Activated CD4-positive, alpha-beta memory T cell treated with anti-CD3 and anti-CD28 coated beads for 36 hours (primary cell): ENCODE results near the gene SIAH1. TPM values are rescaled to one million over a fixed set of nuclear protein-coding genes. Genes with fewer than 3 reads are reported as not detected.
"Not testable (repeated sequence)": the region's sequence is repeated elsewhere in the genome, so short reads cannot be mapped to it uniquely, and the experiment has no call there.

Experiments used
- CTCF ChIA-PET: fragments of 350-600 bp; sonication (Branson Sonifier 250); formaldehyde crosslinking; loops from one replicate; lab custom pipeline; 2021; ENCODE audit warnings: antibody characterized with exemption, inconsistent platforms; lab: Charles Lee
- POLR2A ChIA-PET: fragments of 350-600 bp; sonication (Branson Sonifier 250); formaldehyde crosslinking; loops from one replicate; lab custom pipeline; 2021; ENCODE audit warnings: antibody characterized with exemption; lab: Charles Lee
- DNase-seq: peaks from one replicate; pipeline ENCODE4 v3.0.0-alpha.2; 2020
- H3K27ac Mint-ChIP-seq: one replicate; pipeline ENCODE4 v1.8.0; 2021; ENCODE audit warnings: mixed read lengths
- H3K27me3 Mint-ChIP-seq: one replicate; pipeline ENCODE4 v1.8.0; 2021; ENCODE audit warnings: mixed read lengths
- H3K36me3 Mint-ChIP-seq: one replicate; pipeline ENCODE4 v1.8.0; 2021; ENCODE audit warnings: mixed read lengths
- H3K4me1 Mint-ChIP-seq: one replicate; pipeline ENCODE4 v1.8.0; 2021; ENCODE audit warnings: low read depth, mixed read lengths
- H3K4me3 Mint-ChIP-seq: one replicate; pipeline ENCODE4 v1.8.0; 2021; ENCODE audit warnings: mild to moderate bottlenecking, mixed read lengths
- H3K9me3 Mint-ChIP-seq: one replicate; pipeline ENCODE4 v1.8.0; 2021; ENCODE audit warnings: mixed read lengths
- intact Hi-C: fragments of 100-400 bp; cut with micrococcal nuclease; formaldehyde crosslinking; loops from one replicate; pipeline ENCODE4 v1.15.1; 2023
- total RNA-seq, 2 experiments: library from RNA; stranded (reverse); gene quantifications; one replicate each; pipeline ENCODE4 v1.2.3, GENCODE V29; 2021

SIAH1 gene
- total RNA-seq, 2 experiments from 2014 or later, result 13.0 to 13.8 TPM

DNA sequence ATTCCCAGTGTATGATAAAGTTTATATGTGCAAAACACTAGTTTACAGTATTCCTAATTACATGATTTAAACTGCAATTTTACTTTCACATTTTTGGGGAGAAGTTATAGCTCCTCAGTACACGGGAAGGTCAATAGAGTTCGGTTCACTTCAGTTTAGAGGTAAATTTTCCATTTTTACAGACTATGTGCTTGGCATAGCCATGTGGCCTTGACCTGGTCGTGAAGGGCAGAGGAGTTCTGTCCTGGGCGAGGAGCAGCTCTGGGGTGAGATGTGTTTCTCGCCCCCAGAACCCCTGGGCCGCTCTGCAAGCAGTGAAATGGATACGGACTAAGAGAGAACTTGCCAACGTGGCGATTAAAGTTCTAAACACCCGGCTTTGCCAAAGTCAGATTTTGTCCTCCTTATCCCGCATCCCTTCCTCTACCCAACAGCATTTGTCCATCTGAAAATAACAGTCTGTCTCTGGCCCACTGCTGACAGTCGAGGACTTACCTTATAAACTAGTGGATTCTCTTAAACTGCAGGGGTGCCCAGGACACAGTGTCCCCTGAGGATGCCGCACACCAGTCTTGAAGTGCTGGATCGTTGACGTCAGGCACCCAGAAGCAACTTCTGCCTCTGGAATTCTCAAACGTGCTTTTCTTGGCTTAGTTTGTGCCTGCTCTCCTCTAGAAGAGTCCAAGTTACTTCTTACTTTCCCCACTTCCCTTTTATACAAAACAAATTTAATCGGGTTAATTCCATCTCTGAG, 1.5 kb upstream of the SIAH1 start:
- Mint-ChIP-seq H3K27ac (no peak overlapping the region), H3K4me1 (peaks cover 10% of the 10 kb centered on the region), H3K4me3 (no peak overlapping the region), H3K36me3 (peaks cover 4% of the 10 kb centered on the region), H3K27me3 (no peaks in the 10 kb centered on the region), H3K9me3 (no peaks in the 10 kb centered on the region)
- DNase-seq, result no peak
- POLR2A ChIA-PET, result no interaction called here
- intact Hi-C loops, result loop anchor here (5.0 kb wide), 1 partner anchor 34 kb away; no protein-coding TSS in a partner anchor
- CTCF ChIA-PET, result interaction anchor here (3.3 kb wide), 1 partner anchor 236 kb away, joined by 8 read pairs; no protein-coding TSS in a partner anchor

DNA sequence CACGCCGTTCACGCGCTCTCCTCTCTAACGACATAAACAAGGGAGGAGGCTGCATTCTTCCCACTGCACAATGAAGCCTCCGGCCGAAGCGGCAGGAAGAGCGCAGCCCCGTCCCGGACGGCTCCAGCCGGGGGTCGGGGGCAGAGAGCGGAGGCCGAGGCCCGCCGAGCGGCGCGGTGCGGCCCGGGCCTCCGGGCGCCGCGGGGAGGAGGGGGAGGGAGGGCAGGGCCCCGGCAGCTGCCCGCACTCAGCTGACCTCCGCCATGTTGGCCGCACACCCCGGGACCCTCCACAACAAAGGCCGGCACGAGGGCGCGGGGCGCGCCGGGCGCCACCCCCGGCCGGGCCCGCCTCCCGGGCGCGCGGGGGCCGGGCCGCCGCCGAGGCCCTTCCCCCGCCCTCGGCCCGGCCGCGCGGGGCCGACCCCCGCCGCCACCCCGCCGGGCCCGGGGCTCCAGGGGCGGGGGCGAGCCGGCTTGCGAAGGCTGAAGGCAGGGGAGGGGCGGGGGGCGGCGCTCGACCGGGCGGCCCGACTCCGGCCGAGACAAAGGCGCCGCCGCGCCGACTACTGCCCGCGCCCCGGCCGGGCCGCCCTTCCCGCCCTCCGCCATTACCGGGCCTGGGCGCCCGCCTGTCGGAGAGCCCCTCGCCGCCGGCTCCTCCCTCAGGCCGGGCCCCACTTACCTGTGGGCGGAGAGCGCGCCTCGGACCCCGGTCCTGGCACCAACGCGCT, 527 bp downstream of the SIAH1 start:
- Mint-ChIP-seq H3K27me3 (no peaks in the 10 kb centered on the region), H3K4me1 (peaks cover 23% of the 10 kb centered on the region), H3K4me3 (peak overlapping the region; percentile 92), H3K36me3 (peaks cover 4% of the 10 kb centered on the region), H3K9me3 (no peaks in the 10 kb centered on the region), H3K27ac (peak overlapping the region; percentile 83)
- ChIA-PET CTCF (interaction anchor here (0.9 to 3.5 kb wide), 2 partner anchors 19 to 239 kb away, joined by 3 to 22 read pairs; no protein-coding TSS in a partner anchor), POLR2A (interaction anchor here (0.5 to 3.1 kb wide), 8 partner anchors 10 to 1411 kb away, joined by 3 to 29 read pairs (median 5); partner anchors contain the start of gene DNAJA2)
- intact Hi-C loops, result loop anchor here (1.0 to 5.0 kb wide), 2 partner anchors 18 to 32 kb away; no protein-coding TSS in a partner anchor
- DNase-seq, result peak; percentile 36

DNA sequence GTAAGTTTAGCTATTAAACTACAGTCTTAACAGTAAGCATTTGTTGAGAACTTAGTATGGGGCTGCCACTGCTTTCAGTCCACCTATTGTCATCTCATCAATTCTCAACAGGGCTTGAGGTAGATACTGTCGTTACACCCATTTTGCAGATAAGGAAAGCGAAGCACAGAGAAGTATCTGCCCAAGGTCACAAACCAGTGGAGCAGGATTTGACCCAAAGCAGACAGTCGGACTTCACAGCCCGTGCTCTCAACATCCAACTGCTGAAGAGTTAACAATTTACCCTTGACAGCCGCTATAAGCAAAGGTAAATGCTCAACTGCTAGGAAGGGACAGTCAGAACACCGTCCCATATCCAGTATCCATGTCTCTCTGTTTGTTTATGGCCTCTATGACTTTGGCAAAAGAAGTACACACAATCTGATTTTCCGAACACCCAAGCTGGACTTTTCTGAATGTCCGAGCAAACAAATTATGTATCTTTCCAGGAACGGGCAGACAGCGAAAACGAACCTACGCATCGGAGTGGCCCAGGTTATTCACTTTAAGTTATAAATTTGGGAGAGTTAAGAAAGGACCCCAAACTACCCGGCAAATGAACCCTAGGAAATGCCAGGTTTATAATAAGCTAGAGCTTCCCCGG, 1.2 kb downstream of the SIAH1 start:
- ChIA-PET CTCF (interaction anchor here (0.9 to 3.5 kb wide), 2 partner anchors 29 to 239 kb away, joined by 3 to 22 read pairs; no protein-coding TSS in a partner anchor), POLR2A (interaction anchor here (0.5 to 3.1 kb wide), 4 partner anchors 10 to 239 kb away, joined by 3 to 29 read pairs (median 4); no protein-coding TSS in a partner anchor)
- H3K9me3 Mint-ChIP-seq, result no peaks in the 10 kb centered on the region

GRCh38 chr16:48383009-48383876, 2.0 kb downstream of the SIAH1 start:
- Mint-ChIP-seq H3K27me3 (no peaks in the 10 kb centered on the region), H3K9me3 (no peaks in the 10 kb centered on the region), H3K27ac (peak overlapping the region; percentile 83), H3K4me1 (peaks cover 38% of the 10 kb centered on the region), H3K4me3 (peak overlapping the region; percentile 92), H3K36me3 (peaks cover 4% of the 10 kb centered on the region)
- DNase-seq, result no peak
- intact Hi-C loops, result no loop called here
- ChIA-PET CTCF (interaction anchor here (0.9 to 3.5 kb wide), 2 partner anchors 28 to 240 kb away, joined by 3 to 22 read pairs; no protein-coding TSS in a partner anchor), POLR2A (interaction anchor here (3.1 kb wide), 1 partner anchor 16 kb away, joined by 29 read pairs; no protein-coding TSS in a partner anchor)

More for the DNA sequence above, 1.2 kb downstream of the SIAH1 start:
- Mint-ChIP-seq H3K4me3 (peak overlapping the region; percentile 92), H3K27me3 (no peaks in the 10 kb centered on the region), H3K36me3 (peaks cover 4% of the 10 kb centered on the region), H3K4me1 (peaks cover 30% of the 10 kb centered on the region), H3K27ac (peak overlapping the region; percentile 83)
- DNase-seq, result no peak
- intact Hi-C loops, result loop anchor here (1.0 kb wide), 1 partner anchor 18 kb away; no protein-coding TSS in a partner anchor

GRCh38 chr16:48382131-48382530, 3.1 kb downstream of the SIAH1 start:
- peaks cover 4% of the 10 kb centered on the region for H3K36me3 Mint-ChIP-seq
- H3K9me3 Mint-ChIP-seq, result no peaks in the 10 kb centered on the region
- intact Hi-C loops, result no loop called here
- peaks cover 40% of the 10 kb centered on the region for H3K4me1 Mint-ChIP-seq
- ChIA-PET POLR2A (no interaction called here), CTCF (no interaction called here)
- no peak overlapping the region for H3K27ac Mint-ChIP-seq
- no peak overlapping the region for H3K4me3 Mint-ChIP-seq
- H3K27me3 Mint-ChIP-seq, result no peaks in the 10 kb centered on the region
- no peak for DNase-seq

GRCh38 chr16:48381201-48381600, 4.0 kb downstream of the SIAH1 start:
- H3K4me1 Mint-ChIP-seq, result peaks cover 43% of the 10 kb centered on the region
- H3K4me3 Mint-ChIP-seq, result no peak overlapping the region
- CTCF ChIA-PET, result no interaction called here
- peaks cover 4% of the 10 kb centered on the region for H3K36me3 Mint-ChIP-seq
- intact Hi-C loops, result no loop called here
- DNase-seq, result no peak
- H3K27ac Mint-ChIP-seq, result no peak overlapping the region
- H3K9me3 Mint-ChIP-seq, result no peaks in the 10 kb centered on the region
- no peaks in the 10 kb centered on the region for H3K27me3 Mint-ChIP-seq
- POLR2A ChIA-PET, result no interaction called here

- Mint-ChIP-seq H3K9me3 (no peaks in the 10 kb centered on the region), H3K27ac (no peak overlapping the region), H3K4me3 (no peak overlapping the region), H3K4me1 (peaks cover 43% of the 10 kb centered on the region), H3K36me3 (no peaks in the 10 kb centered on the region), H3K27me3 (no peaks in the 10 kb centered on the region)
- CTCF ChIA-PET, result interaction anchor here (1.2 kb wide), 1 partner anchor 245 kb away, joined by 6 read pairs; no protein-coding TSS in a partner anchor
- intact Hi-C loops, result no loop called here
- DNase-seq, result no peak
- POLR2A ChIA-PET, result no interaction called here
These were observed 6.4 kb downstream of the SIAH1 start for GRCh38 chr16:48378836-48379235.

DNA sequence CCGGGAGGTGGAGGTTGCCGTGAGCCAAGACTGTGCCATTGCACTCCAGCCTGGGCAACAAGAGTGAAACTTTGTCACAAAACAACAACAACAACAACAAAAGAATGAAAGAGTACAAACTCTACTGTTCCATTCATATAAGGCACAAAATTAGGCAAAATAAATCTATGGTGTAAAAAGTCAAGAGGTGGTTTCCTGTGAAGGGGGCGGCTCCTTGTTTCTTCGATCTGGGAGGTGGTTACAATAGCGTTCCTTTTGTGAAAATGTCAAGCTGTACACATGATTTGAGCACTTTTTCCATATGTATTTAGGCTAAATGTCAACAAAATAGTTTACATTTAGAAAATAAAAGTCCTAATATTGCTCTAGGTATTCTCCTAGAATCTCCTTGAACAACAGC, 6.9 kb downstream of the SIAH1 start:
- no peaks in the 10 kb centered on the region for H3K27me3 Mint-ChIP-seq
- H3K4me3 Mint-ChIP-seq, result no peak overlapping the region
- POLR2A ChIA-PET, result no interaction called here
- no peaks in the 10 kb centered on the region for H3K9me3 Mint-ChIP-seq
- CTCF ChIA-PET, result interaction anchor here (1.2 to 1.4 kb wide), 2 partner anchors 245 to 252 kb away, joined by 3 to 6 read pairs; no protein-coding TSS in a partner anchor
- intact Hi-C loops, result no loop called here
- H3K27ac Mint-ChIP-seq, result no peak overlapping the region
- DNase-seq, result no peak
- H3K4me1 Mint-ChIP-seq, result peaks cover 37% of the 10 kb centered on the region
- H3K36me3 Mint-ChIP-seq, result no peaks in the 10 kb centered on the region

- DNase-seq, H3K27me3 Mint-ChIP-seq, H3K4me3 Mint-ChIP-seq, H3K9me3 Mint-ChIP-seq, H3K36me3 Mint-ChIP-seq, H3K27ac Mint-ChIP-seq, intact Hi-C loops, POLR2A ChIA-PET: not testable (repeated sequence)
- H3K4me1 Mint-ChIP-seq, result peaks cover 36% of the 10 kb centered on the region
- CTCF ChIA-PET, result interaction anchor here (0.7 to 1.4 kb wide), 3 partner anchors 33 to 253 kb away, joined by 3 to 4 read pairs (median 3); no protein-coding TSS in a partner anchor
These were observed 7.9 kb downstream of the SIAH1 start for GRCh38 chr16:48377301-48377700.

DNA sequence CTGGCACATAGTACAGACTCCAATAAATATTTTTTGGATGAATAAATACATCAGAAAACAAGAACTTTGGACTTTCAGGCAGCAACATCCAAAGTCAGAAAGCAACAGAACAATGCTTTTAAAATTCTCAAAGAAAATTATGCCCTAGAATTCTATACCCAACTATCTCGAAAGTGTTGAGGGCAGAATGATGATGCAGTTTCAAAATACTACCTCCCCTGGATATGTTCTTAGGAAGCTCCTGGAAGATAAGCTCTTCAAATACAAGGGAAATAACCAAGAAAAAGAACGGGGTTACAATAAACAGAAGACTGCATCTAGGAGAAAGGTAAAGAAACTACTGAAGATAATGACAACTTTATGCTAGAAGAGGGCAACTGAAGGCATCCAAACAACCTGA, 11.0 kb downstream of the SIAH1 start:
- H3K27me3 Mint-ChIP-seq, result no peaks in the 10 kb centered on the region
- POLR2A ChIA-PET, result no interaction called here
- H3K4me1 Mint-ChIP-seq, result peaks cover 26% of the 10 kb centered on the region
- H3K27ac Mint-ChIP-seq, result no peak overlapping the region
- no peak overlapping the region for H3K4me3 Mint-ChIP-seq
- intact Hi-C loops, result no loop called here
- no peak for DNase-seq
- H3K9me3 Mint-ChIP-seq, result no peaks in the 10 kb centered on the region
- no peaks in the 10 kb centered on the region for H3K36me3 Mint-ChIP-seq
- CTCF ChIA-PET, result interaction anchor here (1.1 kb wide), 2 partner anchors 249 to 257 kb away, joined by 3 read pairs; no protein-coding TSS in a partner anchor
